Activated gamma-delta T cell (primary cell): ENCODE measurements around the gene KRT76.
"Not testable (repeated sequence)": the region's sequence is repeated elsewhere in the genome, so short reads cannot be mapped to it uniquely, and the experiment has no call there.

Experiments
- DNase-seq: peaks from one replicate; lab custom pipeline; 2025; lab: John Stamatoyannopoulos, UW

The KRT76 gene

DNA sequence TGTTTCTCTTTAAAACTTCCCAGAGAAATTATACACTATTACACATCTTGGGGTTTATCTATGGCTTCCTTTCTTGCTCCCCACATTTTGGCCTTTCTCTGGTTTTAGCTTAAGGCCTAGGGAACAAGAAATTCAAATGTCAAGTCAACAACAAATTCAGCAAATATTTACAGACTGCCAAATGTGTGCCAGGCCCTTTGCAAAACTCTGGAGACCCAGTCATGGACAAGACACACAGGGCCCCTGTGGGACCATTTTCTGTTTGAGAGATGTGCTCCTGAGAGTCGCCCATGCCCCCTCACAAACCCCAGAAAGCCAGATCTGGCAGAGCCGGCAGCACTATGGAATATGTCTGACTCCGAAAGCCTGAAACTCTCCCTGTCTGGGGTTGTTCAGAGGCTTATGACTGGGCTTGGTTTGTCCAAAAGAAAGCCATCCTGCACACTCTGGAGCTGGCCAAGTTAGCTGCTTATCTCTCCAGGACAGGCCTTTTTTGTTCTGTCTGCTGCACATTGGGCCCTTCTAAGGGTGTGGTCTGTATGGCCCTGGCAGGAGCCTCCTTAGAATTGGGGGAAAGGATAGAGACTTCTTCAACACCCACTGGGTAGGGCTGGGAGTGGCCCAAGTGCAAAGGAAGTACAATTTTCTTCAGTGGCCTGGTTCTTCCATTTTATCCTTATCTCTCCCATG is 19.8 kb upstream of the KRT76 start:
- DNase-seq = no peak

DNA sequence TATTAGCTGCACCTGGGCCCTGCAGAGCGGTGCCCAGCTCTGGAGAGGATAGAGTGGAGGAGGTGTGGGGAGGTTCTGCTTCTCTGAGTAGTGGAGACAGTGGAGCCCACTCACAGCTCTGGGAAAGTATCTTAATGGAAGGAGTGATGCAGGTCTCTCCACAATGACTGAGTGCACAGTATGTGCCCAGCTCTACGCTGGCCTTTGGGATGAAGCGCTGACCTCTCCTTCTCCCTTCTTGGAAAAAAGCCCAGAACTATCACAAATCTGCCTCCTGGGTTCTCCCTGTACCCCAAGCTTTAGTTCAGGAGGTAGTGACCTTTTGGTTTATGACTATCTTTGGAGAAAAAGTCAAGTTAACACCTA is 19.3 kb upstream of the KRT76 start:
- DNase-seq = no peak

- no peak for DNase-seq
Measured at GRCh38 chr12:52795694-52796428, 18.7 kb upstream of the KRT76 start, which contains the start of gene KRT3. TSS of gene KRT3 (minus strand) at chr12:52796117. CDS start at chr12:52796042, 75 bp downstream.

DNA sequence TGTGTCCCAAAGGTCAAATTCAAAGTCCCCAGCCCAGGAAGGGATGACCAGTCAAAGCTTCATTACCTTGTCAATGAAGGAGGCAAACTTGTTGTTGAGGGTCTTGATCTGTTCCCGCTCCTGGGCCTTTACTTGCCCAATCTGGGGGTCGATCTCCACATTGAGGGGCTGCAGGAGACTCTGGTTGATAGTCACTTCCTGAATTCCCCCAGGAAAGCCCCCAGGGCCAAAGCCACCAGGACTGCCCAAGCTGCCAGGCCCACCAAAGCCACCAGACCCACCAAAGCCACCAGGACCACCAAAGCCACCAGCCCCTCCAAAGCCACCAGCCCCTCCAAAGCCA is 18.2 kb upstream of the KRT76 start:
- DNase-seq = not testable (repeated sequence)

- no peak for DNase-seq
Measured at GRCh38 chr12:52794479-52795331, 17.6 kb upstream of the KRT76 start.

GRCh38 chr12:52792185-52793029 is 15.3 kb upstream of the KRT76 start:
- no peak for DNase-seq

GRCh38 chr12:52791271-52792184 is 14.4 kb upstream of the KRT76 start:
- DNase-seq = no peak

- no peak for DNase-seq
Measured at GRCh38 chr12:52790427-52791270, 13.5 kb upstream of the KRT76 start.

- no peak for DNase-seq
Measured at GRCh38 chr12:52789637-52790426, 12.7 kb upstream of the KRT76 start.

DNA sequence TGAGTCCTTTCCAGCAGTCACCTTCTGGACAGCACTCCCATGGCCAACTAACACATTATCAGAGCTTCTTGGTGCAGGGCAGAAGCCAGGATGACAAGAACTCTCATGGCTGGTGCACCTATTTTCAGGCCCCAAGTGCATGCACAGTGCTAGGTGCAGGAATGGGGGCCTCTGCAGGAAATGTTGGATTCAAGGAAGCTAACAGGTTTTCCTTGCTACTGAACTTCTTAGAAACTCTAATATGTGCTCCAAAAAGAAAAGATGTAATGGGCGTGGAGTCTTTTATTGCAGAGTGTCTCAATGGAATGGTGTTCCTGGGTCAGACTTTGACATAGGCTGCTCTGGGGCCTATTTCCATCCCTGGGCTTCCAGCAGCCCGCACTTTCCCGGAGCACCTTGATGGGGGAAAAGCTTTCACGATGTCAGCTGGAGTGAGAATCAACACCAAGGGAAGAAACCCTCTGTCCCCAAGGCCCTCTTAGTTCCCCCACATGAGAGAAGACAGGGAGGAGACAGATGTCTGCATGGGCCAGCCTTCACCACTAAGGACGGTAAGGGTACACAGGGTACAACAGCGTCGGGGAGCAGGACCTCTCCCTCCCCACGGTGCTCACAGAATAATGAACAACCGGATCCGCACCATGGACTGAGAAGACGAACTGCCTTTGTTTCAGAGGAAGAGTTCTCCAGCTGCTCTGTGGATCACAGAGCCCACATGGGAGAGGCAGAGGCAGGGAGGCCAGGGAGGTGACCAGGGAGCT is 11.9 kb upstream of the KRT76 start:
- DNase-seq = no peak

DNA sequence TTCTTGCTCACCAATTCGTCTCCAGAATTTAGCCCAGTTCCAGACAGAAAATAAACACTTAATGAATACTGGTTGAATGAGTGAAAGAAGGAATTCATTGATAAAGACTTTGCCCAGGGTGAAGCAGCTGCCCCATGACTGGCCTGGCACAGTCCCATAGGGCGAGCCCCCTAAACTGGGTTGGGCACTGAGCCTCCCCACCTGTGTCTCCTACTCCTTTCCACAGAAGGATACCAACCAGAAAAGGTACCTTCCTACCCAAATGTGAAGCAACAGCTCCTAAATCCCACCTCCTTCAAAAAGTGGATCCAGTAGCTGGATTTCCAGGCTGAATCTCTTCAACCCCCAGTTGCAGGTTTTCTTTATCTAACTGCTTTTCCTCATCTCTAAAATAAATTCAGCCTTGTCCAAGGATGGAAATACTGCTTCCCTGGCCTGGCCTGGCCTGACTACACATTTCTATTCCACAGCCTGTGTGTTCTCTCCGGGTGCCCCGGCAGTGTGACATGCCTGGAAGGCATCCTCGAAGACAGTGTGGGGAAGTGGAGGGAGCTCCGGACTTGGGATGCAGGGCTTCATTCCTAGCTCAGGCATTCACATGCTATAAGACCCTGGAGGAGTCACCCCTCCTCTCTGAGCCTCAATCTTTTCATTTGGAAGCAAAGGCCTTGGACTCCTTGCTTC is 11.2 kb upstream of the KRT76 start:
- DNase-seq = no peak

DNA sequence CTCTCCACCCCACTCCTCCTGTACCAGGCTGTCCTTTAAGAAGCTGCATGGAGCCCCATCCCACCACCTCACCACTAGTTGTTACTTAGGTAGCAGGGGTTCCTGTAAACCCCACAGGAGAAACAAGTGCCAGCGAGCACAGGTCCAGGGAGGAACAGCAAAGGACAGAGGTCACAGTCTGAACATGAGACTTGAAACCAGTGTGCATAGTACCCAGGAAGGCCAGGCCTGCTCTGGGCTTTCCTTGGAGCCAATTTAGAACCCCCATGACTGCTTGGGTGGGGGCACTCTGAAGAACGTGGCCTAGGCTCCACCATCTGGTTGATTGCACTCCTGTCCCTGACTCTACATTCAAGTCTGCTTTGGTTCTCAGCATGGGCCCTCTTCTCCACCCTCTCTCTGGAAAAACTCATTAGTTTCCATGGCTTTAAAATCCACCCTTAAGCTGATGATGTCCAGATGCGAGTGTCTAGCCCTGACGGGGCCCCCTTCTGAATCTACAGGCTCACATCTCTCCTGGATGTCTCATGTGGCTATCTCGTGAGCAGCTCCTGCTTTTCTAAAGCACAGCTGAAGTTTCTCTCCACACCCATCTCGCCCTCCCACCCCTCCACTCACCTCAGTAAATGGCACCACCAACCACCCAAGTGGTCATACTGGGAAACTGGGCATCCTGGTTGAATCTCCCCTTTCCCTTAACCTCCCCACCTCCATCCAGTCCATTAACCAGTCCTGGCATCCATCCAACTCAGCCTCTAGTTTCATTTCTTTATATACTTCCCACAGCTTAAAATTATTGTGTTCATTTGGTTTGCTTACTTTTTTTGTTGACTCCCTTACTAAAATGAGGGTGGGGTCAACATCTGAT is 10.4 kb upstream of the KRT76 start:
- DNase-seq = no peak

DNA sequence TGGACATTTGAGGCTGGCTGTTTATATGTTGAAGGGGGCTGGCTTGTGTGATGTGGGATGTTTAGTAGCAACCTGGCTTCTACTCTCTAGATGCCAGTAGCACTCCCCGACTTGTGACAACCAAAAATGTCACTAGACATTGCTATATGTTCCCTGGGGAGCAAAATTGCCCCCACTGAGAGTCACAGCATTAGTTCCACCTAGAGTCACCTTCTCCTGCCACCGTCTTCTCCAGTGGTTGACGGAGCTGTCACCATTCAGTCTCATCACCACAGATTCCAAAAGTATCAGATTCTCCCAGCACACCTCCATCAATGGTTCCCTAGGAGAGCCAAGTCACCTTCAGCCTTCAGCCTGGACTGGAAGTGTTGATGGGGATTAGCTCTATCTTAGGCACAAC is 7.8 kb upstream of the KRT76 start:
- DNase-seq = no peak

DNA sequence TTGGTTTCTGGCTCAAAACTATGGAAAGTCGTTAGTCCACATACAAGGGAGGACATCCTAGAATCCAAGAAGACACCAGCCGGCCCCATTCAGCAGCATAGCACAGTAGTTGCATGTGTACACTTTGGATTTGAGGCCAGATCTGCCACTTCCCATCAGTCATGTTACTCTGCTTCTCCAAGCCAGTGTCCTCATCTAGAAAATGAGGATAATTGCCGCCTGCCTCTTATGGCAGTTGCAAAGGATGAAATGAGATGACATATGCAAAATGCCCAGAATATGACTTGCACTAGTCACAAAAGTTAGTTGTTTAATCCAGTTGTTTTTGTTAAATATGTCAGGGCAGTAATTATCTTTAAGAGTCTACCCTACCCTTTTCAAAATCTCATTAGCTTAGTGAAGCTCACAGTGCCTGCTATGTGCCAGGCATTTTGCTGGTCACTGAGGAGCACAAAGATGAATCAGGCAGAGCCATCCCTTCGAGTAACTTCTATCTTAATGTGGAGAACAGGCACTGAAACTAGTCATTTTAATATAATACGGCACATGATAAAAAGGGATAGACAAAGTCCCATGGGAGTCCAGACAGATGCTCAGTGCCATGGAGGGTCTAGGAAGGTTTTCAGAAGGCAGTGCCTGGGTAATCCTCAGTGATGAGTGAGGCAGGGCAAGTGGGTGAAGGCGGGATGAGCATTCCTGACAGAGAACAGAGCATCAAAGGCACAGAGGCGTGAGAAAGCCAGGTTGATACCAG is 6.6 kb upstream of the KRT76 start:
- DNase-seq = no peak

- no peak for DNase-seq
Measured at GRCh38 chr12:52782502-52782901, 5.4 kb upstream of the KRT76 start.
